ENCODE data around the gene VAC14. TPM values are rescaled to one million over a fixed set of nuclear protein-coding genes. Genes with fewer than 3 reads are reported as not detected.

Gene VAC14
- total RNA-seq, 4 donors from 2014 or later: 20.5 to 44.2 (median 29.5) TPM

DNA sequence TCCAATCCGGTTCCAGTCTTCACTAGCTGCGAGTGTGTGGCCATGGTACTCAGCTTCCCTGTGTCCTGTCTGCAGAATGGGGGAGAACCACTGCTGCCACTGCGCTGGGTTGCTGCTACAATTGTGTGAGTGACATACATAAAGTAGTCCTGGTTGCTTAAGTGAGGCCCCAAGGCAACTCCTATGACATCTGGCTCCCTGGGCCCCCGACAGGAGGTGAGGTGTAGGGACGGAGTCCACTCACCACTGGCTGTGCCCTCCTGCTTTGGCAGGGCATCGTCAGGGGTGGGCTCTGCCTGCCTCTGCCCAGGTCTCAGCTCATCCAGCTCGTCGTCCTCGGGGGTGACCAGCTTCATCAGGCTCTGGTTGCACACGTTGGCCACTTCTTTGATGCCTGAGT, 20.4 kb downstream of the VAC14 start:
- TF ChIP-seq, protein P1, sequence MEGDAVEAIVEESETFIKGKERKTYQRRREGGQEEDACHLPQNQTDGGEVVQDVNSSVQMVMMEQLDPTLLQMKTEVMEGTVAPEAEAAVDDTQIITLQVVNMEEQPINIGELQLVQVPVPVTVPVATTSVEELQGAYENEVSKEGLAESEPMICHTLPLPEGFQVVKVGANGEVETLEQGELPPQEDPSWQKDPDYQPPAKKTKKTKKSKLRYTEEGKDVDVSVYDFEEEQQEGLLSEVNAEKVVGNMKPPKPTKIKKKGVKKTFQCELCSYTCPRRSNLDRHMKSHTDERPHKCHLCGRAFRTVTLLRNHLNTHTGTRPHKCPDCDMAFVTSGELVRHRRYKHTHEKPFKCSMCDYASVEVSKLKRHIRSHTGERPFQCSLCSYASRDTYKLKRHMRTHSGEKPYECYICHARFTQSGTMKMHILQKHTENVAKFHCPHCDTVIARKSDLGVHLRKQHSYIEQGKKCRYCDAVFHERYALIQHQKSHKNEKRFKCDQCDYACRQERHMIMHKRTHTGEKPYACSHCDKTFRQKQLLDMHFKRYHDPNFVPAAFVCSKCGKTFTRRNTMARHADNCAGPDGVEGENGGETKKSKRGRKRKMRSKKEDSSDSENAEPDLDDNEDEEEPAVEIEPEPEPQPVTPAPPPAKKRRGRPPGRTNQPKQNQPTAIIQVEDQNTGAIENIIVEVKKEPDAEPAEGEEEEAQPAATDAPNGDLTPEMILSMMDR (IDR thresholded peaks at IDR 0.05; ENCODE audit: low read depth): no peak

DNA sequence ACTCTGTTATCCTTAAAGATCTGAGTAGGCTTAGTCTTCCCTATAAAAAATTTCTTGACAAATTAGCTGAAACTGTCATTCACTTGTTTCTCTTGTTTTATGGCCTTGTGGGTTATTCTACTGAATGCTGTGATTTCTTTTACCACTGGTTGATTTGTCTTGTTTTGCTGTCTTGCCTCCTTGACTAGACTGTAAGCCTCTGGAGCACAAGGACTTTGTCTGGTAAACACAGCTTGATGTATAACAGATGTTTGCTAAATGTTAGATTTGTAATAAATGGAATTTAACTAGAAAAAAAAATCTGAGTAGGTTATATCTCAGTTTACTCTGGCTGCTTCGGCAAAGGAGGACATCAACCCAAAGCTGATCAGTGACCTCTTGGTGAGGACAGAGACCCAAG, 21.6 kb downstream of the VAC14 start:
- TF ChIP-seq, protein P1 (IDR thresholded peaks at IDR 0.05; ENCODE audit: low read depth): no peak

DNA sequence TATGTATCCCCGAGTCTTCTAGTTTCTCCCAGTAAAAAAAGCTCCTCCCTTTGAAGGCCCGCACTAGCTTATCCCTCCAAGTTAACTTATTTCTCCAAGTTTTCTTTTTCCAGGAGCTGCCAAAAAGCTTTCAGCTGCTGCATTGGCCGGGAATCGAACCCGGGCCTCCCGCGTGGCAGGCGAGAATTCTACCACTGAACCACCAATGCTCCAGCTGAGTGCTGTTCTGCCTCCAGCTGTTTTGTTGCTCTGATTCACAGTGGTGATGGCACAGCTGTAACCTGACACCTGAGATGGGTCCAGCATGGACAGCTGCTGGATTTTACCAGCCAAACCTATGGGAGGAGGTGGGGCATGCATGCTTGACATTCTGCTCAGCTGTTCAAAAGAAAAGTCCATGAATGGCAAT, 22.1 kb downstream of the VAC14 start:
- TF ChIP-seq, protein P1 (IDR thresholded peaks at IDR 0.05; ENCODE audit: low read depth): no peak

GRCh38 chr16:70777973-70778406, 23.0 kb downstream of the VAC14 start:
- TF ChIP-seq, protein P1 (IDR thresholded peaks at IDR 0.05; ENCODE audit: low read depth): no peak

DNA sequence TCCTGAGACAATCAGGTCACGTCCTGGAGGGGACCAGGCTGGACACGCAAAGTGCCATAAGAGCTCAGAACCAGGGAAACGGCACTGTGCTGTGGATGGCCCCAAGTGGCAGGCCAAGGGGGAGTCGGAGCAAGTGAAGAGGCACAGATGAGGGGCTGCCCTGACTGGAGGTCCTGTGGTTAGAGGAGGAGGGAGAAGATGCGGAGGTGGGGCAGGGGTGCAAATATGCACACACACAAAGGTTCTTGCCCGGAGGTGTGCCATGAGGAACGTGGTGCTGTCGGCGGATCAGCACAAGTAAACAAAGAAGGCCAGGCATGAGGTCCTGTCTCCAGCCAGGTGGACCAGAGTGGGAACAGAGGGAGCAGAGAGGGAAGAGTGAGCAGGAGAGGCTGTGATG, 23.5 kb downstream of the VAC14 start:
- TF ChIP-seq, protein P1 (IDR thresholded peaks at IDR 0.05; ENCODE audit: low read depth): no peak

- TF ChIP-seq, protein P1 (IDR thresholded peaks at IDR 0.05; ENCODE audit: low read depth): no peak
These were observed 25.6 kb downstream of the VAC14 start for GRCh38 chr16:70775399-70775798.

DNA sequence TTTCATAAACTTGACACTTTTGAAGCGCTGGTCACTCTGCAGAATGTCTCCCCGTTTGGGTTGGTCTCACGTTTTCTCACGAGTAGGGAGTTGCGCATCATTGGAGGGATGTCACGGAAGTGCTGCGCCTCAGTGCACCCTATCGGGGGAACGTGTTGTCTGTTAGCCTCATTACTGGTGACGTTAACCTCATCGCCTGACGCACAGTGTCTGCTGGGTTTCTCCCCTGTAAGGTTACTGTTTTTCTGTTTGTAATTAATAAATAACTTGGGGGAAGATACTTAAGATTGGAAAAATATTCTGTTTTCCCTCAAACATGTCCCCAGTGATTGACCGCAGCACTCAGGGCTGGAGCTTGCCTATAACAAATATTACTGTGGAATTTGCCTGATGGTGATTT, 26.7 kb downstream of the VAC14 start:
- TF ChIP-seq, protein P1 (IDR thresholded peaks at IDR 0.05; ENCODE audit: low read depth): no peak

Data from subcutaneous adipose tissue (tissue), 4 donors.